Bladder microvascular endothelial cell (primary cell): Measurements from ENCODE around the gene APOO. TPM values are rescaled to one million over a fixed set of nuclear protein-coding genes. Genes with fewer than 3 reads are reported as not detected.

ENCODE experiments used
- total RNA-seq: library from RNA; depleted of rRNA; stranded (reverse); fragments of >200 nt; gene quantifications from 2 replicates; pipeline ENCODE4 v1.2.3, GENCODE V29; 2014

Gene APOO
- 3.7 and 5.8 TPM in 2 replicates for total RNA-seq

DNA sequence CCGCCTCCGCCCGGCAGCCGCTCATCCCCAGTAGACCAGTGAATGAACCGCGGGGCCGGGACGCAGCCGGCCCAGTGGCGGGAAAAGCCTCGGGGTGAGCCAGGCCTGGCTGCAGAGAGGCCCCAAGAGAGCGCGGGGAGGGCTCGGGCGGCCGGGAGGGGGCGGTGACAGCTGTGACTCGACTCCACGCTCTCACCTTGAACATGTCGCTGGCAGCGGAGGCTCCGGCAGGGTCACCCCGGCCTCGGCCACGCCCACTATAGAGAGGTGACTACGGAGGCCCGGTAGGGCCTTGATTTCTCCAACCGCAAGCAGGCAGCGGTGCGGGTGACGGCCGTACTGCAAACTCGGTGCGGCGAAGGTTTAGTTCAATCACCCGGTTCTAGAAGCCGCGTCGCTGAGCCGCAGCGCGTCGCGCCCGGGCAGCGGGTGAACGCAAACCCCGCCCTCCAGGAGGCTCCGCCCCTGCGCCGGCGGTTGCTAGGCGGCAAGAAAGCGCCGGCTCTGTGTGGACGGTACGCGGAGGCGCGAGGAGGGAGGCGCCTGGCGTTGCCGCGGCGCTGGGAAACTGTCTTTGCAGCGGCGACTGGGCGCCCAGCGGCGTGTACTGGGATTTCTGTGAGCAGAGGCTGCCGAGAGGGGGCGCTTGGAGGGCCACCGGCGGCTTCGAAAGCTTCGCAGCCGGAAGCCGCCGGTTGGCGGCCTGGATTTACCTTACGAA is at the start of gene APOO, which contains the start of gene CXorf58:
APOO (minus strand) TSS at position 441 of the 721 bp plus-strand sequence; CDS start at position 205, 236 bp downstream.
CXorf58 (plus strand) TSS at position 509 of the 721 bp plus-strand sequence. CDS start 2,297 bp downstream, outside the sequence.

Other genes with a start within 250 kb of the APOO start
- 140 and 190 TPM in 2 replicates for gene PRDX4, start 240.4 kb downstream of the APOO start, total RNA-seq
- gene ACOT9, start 164.7 kb downstream of the APOO start, total RNA-seq: 56.2 and 63.3 TPM in 2 replicates
- gene SAT1, start 124.8 kb downstream of the APOO start, total RNA-seq: 173 and 212 TPM in 2 replicates
- not detected in 2 replicates for gene CXorf58, start 68 bp upstream of the APOO start, total RNA-seq
- 3.7 and 7.7 TPM in 2 replicates for gene KLHL15, start 119.2 kb upstream of the APOO start, total RNA-seq
- gene EIF2S3, start 147.0 kb upstream of the APOO start, total RNA-seq: 170 and 173 TPM in 2 replicates
- gene ZFX, start 241.8 kb upstream of the APOO start, total RNA-seq: 18.3 and 50.9 TPM in 2 replicates